Small intestine (tissue), 7 donors: ENCODE data around the gene RXFP1. TPM values are rescaled to one million over a fixed set of nuclear protein-coding genes. Genes with fewer than 3 reads are reported as not detected.
A peak's percentile ranks its signal among the peaks of the same experiment; 100 is the strongest.

Experiments
- DNase-seq, 2 donors: peaks; one replicate each; pipeline versions ENCODE4 v3.0.0 to v3.0.0-alpha.2; 2013
- FAIRE-seq: peaks from 2 replicates; lab custom pipeline; 2012; peaks lifted over from hg19 to GRCh38; lab: Jason Lieb, UNC
- H3K27ac ChIP-seq, 3 donors: one replicate each; pipeline ENCODE4 v1.5.1; 2013; ENCODE audit warnings: low read length in 2 of 3, mild to moderate bottlenecking in 2 of 3, control low read depth in 1 of 3, inconsistent platforms in 1 of 3, low read depth in 1 of 3, moderate library complexity in 1 of 3
- H3K27me3 ChIP-seq, 3 donors: one replicate each; pipeline ENCODE4 v1.6.1; 2013; ENCODE audit warnings: low read length in 3 of 3, inconsistent platforms in 1 of 3; ENCODE audit not compliant: control insufficient read depth in 3 of 3, insufficient read depth in 3 of 3
- H3K36me3 ChIP-seq, 3 donors: one replicate each; pipeline ENCODE4 v1.6.1; 2013; ENCODE audit warnings: low read length in 3 of 3, inconsistent platforms in 1 of 3, low read depth in 1 of 3, mild to moderate bottlenecking in 1 of 3, moderate library complexity in 1 of 3; ENCODE audit not compliant: control insufficient read depth in 3 of 3, insufficient read depth in 2 of 3
- H3K4me1 ChIP-seq, 3 donors: one replicate each; pipeline ENCODE4 v1.6.1; 2013; ENCODE audit warnings: low read length in 2 of 3, inconsistent platforms in 1 of 3, low read depth in 1 of 3, mild to moderate bottlenecking in 1 of 3, moderate library complexity in 1 of 3; ENCODE audit not compliant: control insufficient read depth in 3 of 3, insufficient read depth in 2 of 3
- H3K4me3 ChIP-seq, 3 donors: one replicate each; pipeline ENCODE4 v1.5.1; 2013; ENCODE audit warnings: low read length in 3 of 3, control low read depth in 1 of 3, inconsistent platforms in 1 of 3, low read depth in 1 of 3, mild to moderate bottlenecking in 1 of 3, moderate library complexity in 1 of 3
- H3K9me3 ChIP-seq, 2 donors: one replicate each; pipeline ENCODE4 v1.6.1; 2013; ENCODE audit warnings: low read depth in 1 of 2, low read length in 1 of 2; ENCODE audit not compliant: control insufficient read depth in 2 of 2, insufficient read depth in 1 of 2
- WGBS, 3 donors: extraction: QIAGEN DNeasy Blood & Tissue Kit; methylation state at CpG; one replicate each; pipeline ENCODE4 v1.1.7; 2013; 5-methylcytosine and 5-hydroxymethylcytosine counted together
- polyA plus RNA-seq, 4 donors: library from polyadenylated mRNA; stranded (reverse) in 3 of 4; unstranded in 1 of 4; fragments of 200-250 nt in 3 of 4; fragments of 120-200 nt in 1 of 4; gene quantifications; one replicate each; pipeline versions ENCODE4 v1.2.1 to v1.2.3, GENCODE V29; 2013
- donor health status: healthy with polysubstance abuse.
- donor health status: control.
- donor health status: control.
- donor health status: Bipolar disorder and iron deficiency.
- donor health status: healthy.

Gene RXFP1
- polyA plus RNA-seq, 4 donors: 0.16 to 0.53 TPM; not detected in 2

DNA sequence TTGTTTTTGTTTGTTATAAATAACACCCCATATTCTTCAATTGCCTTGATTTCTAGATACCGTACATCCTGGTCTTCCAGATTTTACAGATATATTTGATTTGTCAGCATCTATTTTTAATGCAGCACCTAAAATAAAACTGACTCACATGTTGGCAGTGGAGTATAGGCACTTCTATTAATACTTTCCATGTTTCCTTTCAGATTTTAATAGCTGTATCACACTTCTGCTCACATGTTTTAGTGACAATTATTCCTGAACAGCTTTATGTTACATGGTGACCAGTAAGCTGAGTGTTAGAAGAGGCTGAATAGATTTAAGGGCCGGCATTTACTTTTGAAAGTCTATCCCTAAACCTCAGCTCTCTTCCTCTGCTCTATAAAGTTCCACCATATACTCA lies 103.9 kb downstream of the RXFP1 start:
- H3K36me3 ChIP-seq: no peaks in the 10 kb centered on the region
- no peak overlapping the region for H3K27ac ChIP-seq
- DNase-seq: no peak
- WGBS, 3 donors: 80 to 86% (median 84%) methylated on average over 2 of the region's 2 CpGs
- no peak overlapping the region for H3K4me3 ChIP-seq
- H3K4me1 ChIP-seq: no peaks in the 10 kb centered on the region
- FAIRE-seq: no peak
- H3K27me3 ChIP-seq: no peaks in the 10 kb centered on the region
- H3K9me3 ChIP-seq: no peaks in the 10 kb centered on the region

- H3K4me3 ChIP-seq: no peak overlapping the region
- DNase-seq (peak; percentile 8 to 26), FAIRE-seq (no peak)
- 0 to 32% (median 20%) methylated on average over 1 of the region's 1 CpG for WGBS, 3 donors
- no peaks in the 10 kb centered on the region for H3K9me3 ChIP-seq
- no peaks in the 10 kb centered on the region for H3K4me1 ChIP-seq
- no peaks in the 10 kb centered on the region for H3K36me3 ChIP-seq
- H3K27me3 ChIP-seq: no peaks in the 10 kb centered on the region
- H3K27ac ChIP-seq: no peak overlapping the region
Measured at GRCh38 chr4:158630893-158631292, 109.2 kb downstream of the RXFP1 start.

DNA sequence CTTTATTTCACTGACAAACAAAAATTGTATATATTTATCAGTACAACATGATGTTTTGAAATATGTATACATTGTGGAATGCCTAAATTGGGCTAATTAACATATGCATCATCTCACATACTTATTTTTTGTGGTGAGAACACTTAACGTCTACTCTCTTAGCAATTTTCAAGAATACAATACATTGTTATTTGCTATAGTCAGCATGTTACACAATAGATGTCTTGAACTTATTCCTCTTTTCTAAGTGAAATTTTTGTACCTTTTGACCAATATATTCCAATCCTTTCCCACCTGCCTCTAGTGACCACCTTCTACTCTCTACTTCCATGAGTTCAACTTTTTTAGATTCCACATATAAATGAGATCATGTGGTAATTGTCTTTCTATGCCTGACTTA lies 114.9 kb downstream of the RXFP1 start:
- Histone ChIP-seq H3K27ac (no peak overlapping the region), H3K4me3 (no peak overlapping the region), H3K9me3 (no peaks in the 10 kb centered on the region), H3K36me3 (no peaks in the 10 kb centered on the region), H3K27me3 (no peaks in the 10 kb centered on the region), H3K4me1 (no peaks in the 10 kb centered on the region)
- WGBS, 3 donors: 74 to 94% (median 90%) methylated on average over 1 of the region's 1 CpG
- FAIRE-seq (no peak), DNase-seq (no peak)

DNA sequence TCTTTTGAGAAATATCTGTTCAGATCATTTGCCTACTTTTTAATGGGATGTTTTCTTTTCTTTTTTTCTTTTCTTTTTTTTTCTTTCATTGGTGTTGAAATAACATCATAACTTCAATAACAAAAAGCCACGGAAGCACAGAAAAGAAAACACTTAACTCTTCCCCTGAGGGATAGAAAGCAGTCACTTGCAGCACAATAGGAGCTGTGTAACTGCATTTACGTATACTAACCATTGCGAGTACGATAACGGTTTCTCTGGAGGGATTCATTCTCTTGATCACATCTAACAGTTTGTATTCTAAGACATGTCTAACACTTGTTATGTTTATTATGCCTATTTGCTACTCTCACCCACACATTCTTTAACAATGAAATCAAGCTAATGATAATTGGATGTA lies 122.7 kb downstream of the RXFP1 start:
- FAIRE-seq: no peak
- WGBS, 3 donors: 73 to 91% (median 79%) methylated on average over 5 of the region's 5 CpGs
- H3K9me3 ChIP-seq: no peaks in the 10 kb centered on the region

GRCh38 chr4:158644760-158645159 lies 123.1 kb downstream of the RXFP1 start:
- FAIRE-seq (no peak), DNase-seq (no peak)
- Histone ChIP-seq H3K4me3 (no peak overlapping the region), H3K36me3 (no peaks in the 10 kb centered on the region), H3K4me1 (no peaks in the 10 kb centered on the region), H3K27me3 (no peaks in the 10 kb centered on the region), H3K9me3 (no peaks in the 10 kb centered on the region), H3K27ac (no peak overlapping the region)
- WGBS, 3 donors: 67 to 82% (median 79%) methylated on average over 3 of the region's 3 CpGs

More for the DNA sequence above, 122.7 kb downstream of the RXFP1 start:
- DNase-seq: no peak
- Histone ChIP-seq H3K27me3 (no peaks in the 10 kb centered on the region), H3K4me1 (no peaks in the 10 kb centered on the region), H3K27ac (no peak overlapping the region), H3K36me3 (no peaks in the 10 kb centered on the region), H3K4me3 (no peak overlapping the region)

DNA sequence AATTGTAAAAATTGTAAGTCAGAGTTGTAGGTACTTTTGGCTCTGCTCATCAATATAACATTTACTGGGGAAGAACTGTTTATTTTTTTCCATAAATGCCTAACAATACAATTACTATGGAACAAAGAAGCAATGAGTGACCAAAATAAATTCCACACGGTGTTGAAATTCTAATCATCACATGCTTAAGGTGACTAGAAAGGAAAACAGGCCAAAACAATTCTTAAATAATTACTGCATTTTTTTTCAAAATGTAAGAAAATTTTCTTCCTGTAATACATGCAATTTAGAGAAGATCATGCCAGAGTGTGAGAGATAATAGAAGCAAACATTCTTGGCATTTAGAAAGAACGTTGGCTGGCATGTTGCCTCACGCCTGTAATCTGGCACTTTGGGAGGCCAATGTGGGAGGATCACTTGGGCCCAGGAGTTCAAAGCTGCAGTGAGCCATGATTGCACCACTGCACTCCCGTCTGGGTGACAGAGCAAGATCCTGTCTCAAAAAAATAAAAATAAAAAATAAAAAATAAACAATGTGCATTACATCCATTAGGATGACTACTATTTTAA lies 127.5 kb downstream of the RXFP1 start:
- Histone ChIP-seq H3K27me3 (no peaks in the 10 kb centered on the region), H3K27ac (no peak overlapping the region), H3K4me3 (no peak overlapping the region), H3K4me1 (no peaks in the 10 kb centered on the region), H3K9me3 (no peaks in the 10 kb centered on the region), H3K36me3 (no peaks in the 10 kb centered on the region)
- FAIRE-seq (no peak), DNase-seq (no peak)
- whole genome bisulfite sequencing, 3 donors: 55 to 71% (median 57%) methylated on average over 4 of the region's 4 CpGs

- no peaks in the 10 kb centered on the region for H3K36me3 ChIP-seq
Measured at GRCh38 chr4:158652920-158653319, 131.2 kb downstream of the RXFP1 start.

DNA sequence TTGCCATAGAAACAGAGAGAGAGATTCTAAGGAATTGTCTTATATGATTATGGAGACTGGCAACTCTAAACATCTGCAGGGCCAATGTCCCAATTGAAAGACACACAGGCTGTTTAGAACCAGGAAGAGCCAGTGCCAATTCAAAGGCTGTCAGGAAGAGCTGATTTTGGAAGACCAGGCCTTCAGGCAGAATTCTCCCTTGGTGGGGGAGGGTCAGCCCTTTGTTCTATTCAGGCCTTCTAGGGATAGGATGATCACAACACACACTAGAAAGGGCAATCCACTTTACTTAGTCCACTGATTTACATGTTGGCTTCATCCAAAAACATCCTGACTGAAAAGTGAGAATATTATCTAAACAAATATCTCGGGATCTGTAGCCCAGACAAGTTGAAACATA lies 134.8 kb downstream of the RXFP1 start:
- Histone ChIP-seq H3K27me3 (no peaks in the 10 kb centered on the region), H3K4me3 (no peak overlapping the region), H3K36me3 (no peaks in the 10 kb centered on the region), H3K27ac (no peak overlapping the region), H3K4me1 (no peaks in the 10 kb centered on the region), H3K9me3 (no peaks in the 10 kb centered on the region)
- no peak for FAIRE-seq
- 66 to 75% (median 74%) methylated on average over 1 of the region's 1 CpG for WGBS, 3 donors
- no peak for DNase-seq

More at GRCh38 chr4:158652920-158653319, 131.2 kb downstream of the RXFP1 start:
- Histone ChIP-seq H3K9me3 (no peaks in the 10 kb centered on the region), H3K27me3 (no peaks in the 10 kb centered on the region), H3K27ac (no peak overlapping the region), H3K4me1 (no peaks in the 10 kb centered on the region), H3K4me3 (no peak overlapping the region)
- FAIRE-seq (peak; percentile 76), DNase-seq (no peak)
- WGBS, 3 donors: 4 to 13% (median 7%) methylated on average over 2 of the region's 2 CpGs

DNA sequence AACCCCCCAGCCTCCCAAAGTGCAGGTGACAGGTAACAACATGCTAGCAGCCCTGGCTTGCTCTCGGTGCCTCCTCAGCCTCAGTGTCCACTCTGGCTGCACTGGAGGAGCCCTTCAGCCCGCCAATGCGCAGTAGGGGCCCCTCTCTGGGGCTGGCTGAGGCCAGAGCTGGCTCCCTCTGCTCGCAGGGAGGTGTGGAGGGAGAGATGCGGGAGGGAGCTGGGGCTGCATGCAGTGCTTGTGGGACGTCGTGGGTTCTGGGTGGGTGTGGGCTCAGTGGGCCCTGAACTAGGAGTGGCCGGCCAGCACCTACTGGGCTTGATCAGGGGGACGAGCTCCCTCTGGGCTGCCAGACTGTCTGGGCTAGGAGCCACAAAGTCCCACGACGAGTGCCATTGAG lies 135.6 kb downstream of the RXFP1 start:
- Histone ChIP-seq H3K27me3 (no peaks in the 10 kb centered on the region), H3K4me3 (no peak overlapping the region), H3K36me3 (no peaks in the 10 kb centered on the region), H3K27ac (no peak overlapping the region), H3K4me1 (no peaks in the 10 kb centered on the region), H3K9me3 (no peaks in the 10 kb centered on the region)
- no peak for DNase-seq
- FAIRE-seq: no peak
- 89 to 96% (median 91%) methylated on average over 11 of the region's 11 CpGs for WGBS, 3 donors
